ENCODE measurements around the gene B3GALNT2. TPM values are rescaled to one million over a fixed set of nuclear protein-coding genes. Genes with fewer than 3 reads are reported as not detected.

Gene B3GALNT2
- polyA plus RNA-seq, 1 donor (not counting 4 experiments of a cell fraction or from before 2014, with no cell fraction given), result 30.5 TPM

- Histone ChIP-seq H3K27ac (ENCODE audit: control insufficient read depth, insufficient read depth, low read length) (no peak overlapping the region), H3K27me3 (ENCODE audit: control insufficient read depth, extremely low read depth, insufficient read depth, low read length) (no peaks in the 10 kb centered on the region), H3K4me2 (ENCODE audit: control insufficient read depth, extremely low read depth, insufficient read depth, low read depth, low read length) (no peak overlapping the region), H3K9me1 (ENCODE audit: control insufficient read depth, extremely low read depth, insufficient read depth, low read length) (no peaks in the 10 kb centered on the region), H3K36me3 (ENCODE audit: control insufficient read depth in 2 of 2, extremely low read depth in 1 of 2, insufficient read depth in 2 of 2, low read length in 2 of 2) (peaks cover 11 to 19% of the 10 kb centered on the region in 2 experiments), H3K79me2 (ENCODE audit: control insufficient read depth, insufficient read depth, low read length) (peaks cover 53% of the 10 kb centered on the region), H3K4me3 (ENCODE audit: control insufficient read depth in 2 of 3, extremely low read depth in 1 of 3, insufficient read depth in 2 of 3, low read depth in 1 of 3, low read length in 3 of 3) (no peak overlapping the region), H3K9me3 (ENCODE audit: control insufficient read depth, low read depth, low read length) (no peaks in the 10 kb centered on the region), H4K20me1 (ENCODE audit: control insufficient read depth, extremely low read depth, insufficient read depth, low read length) (no peaks in the 10 kb centered on the region), H3K4me1 (ENCODE audit: control insufficient read depth, extremely low read depth, insufficient read depth, low read length) (no peaks in the 10 kb centered on the region), H2AFZ (ENCODE audit: control insufficient read depth, low read length) (no peak overlapping the region), H3K9ac (ENCODE audit: control insufficient read depth, extremely low read depth, insufficient read depth, low read length) (no peak overlapping the region)
- dilution Hi-C loops (cut with MboI; ENCODE audit: extremely low pct_ligation_motif_present, low sequenced_read_pairs), result no loop called here
- TF ChIP-seq EZH2 (IDR thresholded peaks at IDR 0.05; ENCODE audit: low read length) (no peak), CTCF (optimal IDR thresholded peaks at IDR 0.05 in 1 of 3, IDR thresholded peaks at IDR 0.05 in 1 of 3, conservative IDR thresholded peaks at IDR 0.05 in 1 of 3; ENCODE audit: extremely low read depth in 1 of 3, insufficient read depth in 2 of 3, low read length in 3 of 3) (no peak)
- DNase-seq (ENCODE audit: low read depth, low spot score) (no peak), FAIRE-seq (no peak)
Observed at GRCh38 chr1:235495551-235495950, 8.7 kb downstream of the B3GALNT2 start.

- peaks cover 48% of the 10 kb centered on the region for H3K79me2 ChIP-seq (ENCODE audit: control insufficient read depth, insufficient read depth, low read length)
- H3K9me3 ChIP-seq (ENCODE audit: control insufficient read depth, low read depth, low read length), result no peaks in the 10 kb centered on the region
- FAIRE-seq (no peak), DNase-seq (ENCODE audit: low read depth, low spot score) (no peak)
- H3K4me2 ChIP-seq (ENCODE audit: control insufficient read depth, extremely low read depth, insufficient read depth, low read depth, low read length), result no peak overlapping the region
- H3K9ac ChIP-seq (ENCODE audit: control insufficient read depth, extremely low read depth, insufficient read depth, low read length), result no peak overlapping the region
- no peak overlapping the region for H2AFZ ChIP-seq (ENCODE audit: control insufficient read depth, low read length)
- H3K27me3 ChIP-seq (ENCODE audit: control insufficient read depth, extremely low read depth, insufficient read depth, low read length), result no peaks in the 10 kb centered on the region
- H3K4me1 ChIP-seq (ENCODE audit: control insufficient read depth, extremely low read depth, insufficient read depth, low read length), result no peaks in the 10 kb centered on the region
- no peaks in the 10 kb centered on the region for H4K20me1 ChIP-seq (ENCODE audit: control insufficient read depth, extremely low read depth, insufficient read depth, low read length)
- H3K4me3 ChIP-seq (ENCODE audit: control insufficient read depth in 2 of 3, extremely low read depth in 1 of 3, insufficient read depth in 2 of 3, low read depth in 1 of 3, low read length in 3 of 3), result no peak overlapping the region
- H3K27ac ChIP-seq (ENCODE audit: control insufficient read depth, insufficient read depth, low read length), result no peak overlapping the region
- H3K36me3 ChIP-seq (ENCODE audit: control insufficient read depth in 2 of 2, extremely low read depth in 1 of 2, insufficient read depth in 2 of 2, low read length in 2 of 2), result peaks cover 11 to 19% of the 10 kb centered on the region in 2 experiments
- dilution Hi-C loops (cut with MboI; ENCODE audit: extremely low pct_ligation_motif_present, low sequenced_read_pairs), result no loop called here
- H3K9me1 ChIP-seq (ENCODE audit: control insufficient read depth, extremely low read depth, insufficient read depth, low read length), result no peaks in the 10 kb centered on the region
- no peak for TF ChIP-seq EZH2 (IDR thresholded peaks at IDR 0.05; ENCODE audit: low read length)
Observed at GRCh38 chr1:235495030-235495429, 9.2 kb downstream of the B3GALNT2 start.

GRCh38 chr1:235494531-235494930 is 9.7 kb downstream of the B3GALNT2 start:
- no peak overlapping the region for H3K27ac ChIP-seq (ENCODE audit: control insufficient read depth, insufficient read depth, low read length)
- dilution Hi-C loops (cut with MboI; ENCODE audit: extremely low pct_ligation_motif_present, low sequenced_read_pairs), result no loop called here
- H3K79me2 ChIP-seq (ENCODE audit: control insufficient read depth, insufficient read depth, low read length), result peaks cover 43% of the 10 kb centered on the region
- H4K20me1 ChIP-seq (ENCODE audit: control insufficient read depth, extremely low read depth, insufficient read depth, low read length), result no peaks in the 10 kb centered on the region
- H3K36me3 ChIP-seq (ENCODE audit: control insufficient read depth in 2 of 2, extremely low read depth in 1 of 2, insufficient read depth in 2 of 2, low read length in 2 of 2), result peaks cover 11 to 19% of the 10 kb centered on the region in 2 experiments
- H3K9me1 ChIP-seq (ENCODE audit: control insufficient read depth, extremely low read depth, insufficient read depth, low read length), result no peaks in the 10 kb centered on the region
- DNase-seq (ENCODE audit: low read depth, low spot score) (no peak), FAIRE-seq (no peak)
- no peak overlapping the region for H3K9ac ChIP-seq (ENCODE audit: control insufficient read depth, extremely low read depth, insufficient read depth, low read length)
- H3K4me2 ChIP-seq (ENCODE audit: control insufficient read depth, extremely low read depth, insufficient read depth, low read depth, low read length), result no peak overlapping the region
- no peaks in the 10 kb centered on the region for H3K27me3 ChIP-seq (ENCODE audit: control insufficient read depth, extremely low read depth, insufficient read depth, low read length)
- no peak overlapping the region for H3K4me3 ChIP-seq (ENCODE audit: control insufficient read depth in 2 of 3, extremely low read depth in 1 of 3, insufficient read depth in 2 of 3, low read depth in 1 of 3, low read length in 3 of 3)
- no peaks in the 10 kb centered on the region for H3K4me1 ChIP-seq (ENCODE audit: control insufficient read depth, extremely low read depth, insufficient read depth, low read length)
- no peak for TF ChIP-seq CTCF (optimal IDR thresholded peaks at IDR 0.05 in 1 of 3, IDR thresholded peaks at IDR 0.05 in 1 of 3, conservative IDR thresholded peaks at IDR 0.05 in 1 of 3; ENCODE audit: extremely low read depth in 1 of 3, insufficient read depth in 2 of 3, low read length in 3 of 3)
- no peak for TF ChIP-seq EZH2 (IDR thresholded peaks at IDR 0.05; ENCODE audit: low read length)
- H2AFZ ChIP-seq (ENCODE audit: control insufficient read depth, low read length), result no peak overlapping the region
- H3K9me3 ChIP-seq (ENCODE audit: control insufficient read depth, low read depth, low read length), result no peaks in the 10 kb centered on the region
